Panc1 (cell line): Measurements from ENCODE around the gene FAM50B.

Source experiments
- POLR2AphosphoS5 ChIP-seq: IDR thresholded peaks from 2 replicates; pipeline ENCODE4 v1.6.1; 2012; ENCODE audit warnings: mild to moderate bottlenecking, low read depth, low read length, moderate library complexity
- TF ChIP-seq, protein P1 (sequence below): fragments of 450-650 bp; IDR thresholded peaks from 2 replicates; pipeline ENCODE4 v1.5.1; 2017; ENCODE audit warnings: mild to moderate bottlenecking

- TF ChIP-seq, protein P1, sequence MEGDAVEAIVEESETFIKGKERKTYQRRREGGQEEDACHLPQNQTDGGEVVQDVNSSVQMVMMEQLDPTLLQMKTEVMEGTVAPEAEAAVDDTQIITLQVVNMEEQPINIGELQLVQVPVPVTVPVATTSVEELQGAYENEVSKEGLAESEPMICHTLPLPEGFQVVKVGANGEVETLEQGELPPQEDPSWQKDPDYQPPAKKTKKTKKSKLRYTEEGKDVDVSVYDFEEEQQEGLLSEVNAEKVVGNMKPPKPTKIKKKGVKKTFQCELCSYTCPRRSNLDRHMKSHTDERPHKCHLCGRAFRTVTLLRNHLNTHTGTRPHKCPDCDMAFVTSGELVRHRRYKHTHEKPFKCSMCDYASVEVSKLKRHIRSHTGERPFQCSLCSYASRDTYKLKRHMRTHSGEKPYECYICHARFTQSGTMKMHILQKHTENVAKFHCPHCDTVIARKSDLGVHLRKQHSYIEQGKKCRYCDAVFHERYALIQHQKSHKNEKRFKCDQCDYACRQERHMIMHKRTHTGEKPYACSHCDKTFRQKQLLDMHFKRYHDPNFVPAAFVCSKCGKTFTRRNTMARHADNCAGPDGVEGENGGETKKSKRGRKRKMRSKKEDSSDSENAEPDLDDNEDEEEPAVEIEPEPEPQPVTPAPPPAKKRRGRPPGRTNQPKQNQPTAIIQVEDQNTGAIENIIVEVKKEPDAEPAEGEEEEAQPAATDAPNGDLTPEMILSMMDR = no peak
- TF ChIP-seq POLR2AphosphoS5 = no peak
Observed at GRCh38 chr6:3899970-3900439, 50.8 kb downstream of the FAM50B start.
